Activated T-cell treated with anti-CD3 and anti-CD28 coated beads for 48 hours (primary cell): ENCODE results near the gene AOPEP.

ENCODE experiments used
- DNase-seq: peaks from one replicate; pipeline ENCODE4 v3.0.0-alpha.2; 2020; ENCODE audit warnings: low read depth

AOPEP gene

GRCh38 chr9:95037789-95038521, 311.5 kb downstream of the AOPEP start:
- DNase-seq: no peak

- DNase-seq: no peak
Observed at GRCh38 chr9:95038666-95039065, 312.2 kb downstream of the AOPEP start.

DNA sequence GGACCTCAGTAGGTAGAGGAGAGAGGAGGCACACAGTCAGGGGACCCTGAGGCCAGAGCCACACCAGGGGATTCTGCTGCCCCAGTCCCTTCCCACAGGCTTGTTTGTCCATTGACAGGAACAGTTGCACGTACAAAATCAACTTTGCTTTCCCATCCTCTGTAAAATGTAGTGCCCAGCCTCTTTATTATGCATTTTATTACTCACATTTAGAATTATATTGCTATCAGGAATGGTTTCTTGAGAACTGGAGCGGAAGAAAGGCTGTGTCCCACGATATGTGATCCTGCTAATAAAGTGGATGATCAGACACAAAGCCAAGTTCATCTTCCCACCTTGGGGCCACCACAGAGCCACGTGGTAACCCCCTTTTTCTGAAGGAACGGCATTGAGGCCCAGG, 313.6 kb downstream of the AOPEP start:
- DNase-seq: no peak

DNA sequence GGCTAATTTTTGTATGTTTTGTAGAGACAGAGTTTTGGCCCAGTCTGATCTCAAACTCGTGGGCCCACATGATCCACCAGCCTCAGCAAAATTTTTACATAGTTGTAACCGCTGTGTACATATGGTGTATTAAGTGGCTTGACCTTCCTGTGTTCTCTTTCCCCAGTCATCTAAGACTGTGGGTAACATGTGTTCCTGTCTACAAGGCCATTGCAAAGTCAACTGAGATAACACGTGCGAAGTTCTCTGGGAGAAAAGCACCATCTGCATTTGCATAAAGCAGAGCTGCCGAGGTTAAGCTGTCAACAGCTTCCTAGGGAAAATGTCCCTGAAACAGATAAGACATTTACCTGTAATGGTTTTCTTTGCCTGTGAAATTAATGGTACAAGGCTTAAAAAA, 317.3 kb downstream of the AOPEP start:
- no peak for DNase-seq

DNA sequence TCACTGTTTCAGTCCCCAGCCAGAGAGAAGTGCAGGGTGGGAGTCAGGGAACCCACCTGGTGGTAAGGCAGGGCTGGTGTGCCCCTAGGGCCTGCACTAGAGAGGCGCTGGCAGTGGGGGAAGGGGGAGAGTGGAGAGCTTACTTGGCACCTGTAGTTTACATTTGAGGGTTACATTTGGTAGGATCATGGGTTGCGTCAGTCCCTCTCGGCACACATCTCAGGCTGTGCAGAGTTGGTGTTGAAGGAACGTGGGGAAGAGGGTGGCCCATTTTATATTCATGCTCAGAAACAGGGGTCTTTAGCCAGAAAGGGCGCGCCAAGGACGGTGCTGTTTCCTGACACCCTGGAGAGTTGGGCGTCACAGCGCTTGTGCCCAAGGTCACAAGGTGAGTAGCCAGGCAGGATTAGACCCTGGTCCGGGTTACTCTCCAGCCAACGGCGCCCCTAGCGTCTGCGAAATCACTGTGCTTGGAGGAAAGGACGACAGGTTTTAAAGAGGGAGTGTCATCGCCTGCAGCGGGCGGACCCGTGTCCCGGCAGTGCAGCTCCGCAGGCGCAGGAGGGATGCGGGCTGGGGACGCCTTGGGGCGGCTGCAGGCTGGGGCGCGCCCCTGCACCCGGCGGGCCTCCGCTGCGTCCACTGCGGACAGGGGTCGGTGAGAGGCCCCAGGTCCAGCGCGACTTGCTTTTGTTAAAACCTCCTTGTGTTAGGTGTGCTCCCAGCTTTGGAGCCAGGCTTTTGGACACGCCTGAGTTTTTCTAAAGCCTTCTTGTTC, 318.4 kb downstream of the AOPEP start:
- DNase-seq: no peak

- DNase-seq: no peak
Observed at GRCh38 chr9:95045751-95046150, 319.3 kb downstream of the AOPEP start.

- DNase-seq: no peak
Observed at GRCh38 chr9:95047452-95048224, 321.1 kb downstream of the AOPEP start.

DNA sequence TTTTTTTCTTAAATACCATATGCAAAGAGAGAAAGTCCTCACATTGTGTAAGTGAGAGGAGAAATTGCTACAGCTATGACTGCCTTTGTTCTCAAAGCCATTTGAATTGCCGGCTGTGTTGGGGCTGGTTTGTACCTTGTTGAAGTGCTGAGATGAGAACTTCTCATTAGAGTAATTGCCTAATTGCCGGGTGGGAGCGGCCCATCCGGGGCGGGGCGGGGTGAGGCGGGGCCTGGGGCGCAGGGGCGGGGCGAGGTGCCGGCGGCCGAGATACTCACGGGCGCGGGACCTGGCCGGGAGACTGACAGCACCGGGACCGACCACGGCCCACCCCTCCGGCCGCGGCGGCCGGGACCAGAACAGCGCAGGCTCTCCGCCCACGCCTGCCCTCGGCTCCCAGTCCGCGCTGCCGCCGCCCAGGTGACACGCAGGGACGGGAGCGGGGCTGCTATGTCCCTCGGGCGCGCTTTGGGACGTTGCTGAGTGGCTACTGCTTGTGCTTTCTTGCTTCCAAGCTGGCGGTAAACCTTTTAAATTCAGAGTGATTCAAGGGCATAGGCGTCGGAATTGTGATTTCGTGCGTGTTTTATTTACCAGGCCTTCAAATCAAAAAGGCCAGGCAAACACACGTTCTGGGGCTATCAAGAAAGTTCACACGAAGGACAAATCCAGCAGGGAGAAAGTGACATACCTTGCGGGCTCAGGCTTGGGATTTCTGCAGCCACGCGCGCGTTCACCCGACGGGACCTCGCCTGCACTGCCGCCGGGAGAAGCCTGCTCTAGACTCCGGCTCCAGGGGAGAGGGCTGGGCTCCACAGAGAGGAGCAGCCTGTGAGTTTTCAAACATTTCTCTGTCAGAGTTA, 322.0 kb downstream of the AOPEP start:
- peak; percentile 45 for DNase-seq

GRCh38 chr9:95049761-95050160, 323.3 kb downstream of the AOPEP start:
- DNase-seq: no peak

- no peak for DNase-seq
Observed at GRCh38 chr9:95053611-95054570, 327.4 kb downstream of the AOPEP start.

GRCh38 chr9:95055334-95055850, 328.9 kb downstream of the AOPEP start:
- DNase-seq: no peak

GRCh38 chr9:95055851-95056551, 329.5 kb downstream of the AOPEP start:
- DNase-seq: no peak

DNA sequence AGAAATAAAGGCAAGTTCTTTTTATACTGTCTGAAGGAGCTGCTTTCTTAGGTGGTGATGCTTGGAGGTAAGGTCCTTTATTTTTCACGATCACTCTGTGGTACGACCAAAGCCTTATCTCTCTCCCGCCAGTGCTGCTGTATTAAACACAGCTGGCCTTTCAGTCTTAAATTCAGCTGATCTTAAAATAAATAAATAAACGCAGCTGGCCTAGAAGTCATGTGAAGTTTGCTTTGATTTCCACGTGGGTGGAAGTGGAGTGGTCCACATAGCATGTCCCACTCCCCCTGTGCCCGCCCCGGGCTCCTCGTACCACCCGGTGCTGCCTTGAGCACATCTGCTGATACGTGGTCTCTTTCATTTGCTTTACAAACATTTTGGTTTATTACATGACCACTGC, 330.6 kb downstream of the AOPEP start:
- DNase-seq: no peak

DNA sequence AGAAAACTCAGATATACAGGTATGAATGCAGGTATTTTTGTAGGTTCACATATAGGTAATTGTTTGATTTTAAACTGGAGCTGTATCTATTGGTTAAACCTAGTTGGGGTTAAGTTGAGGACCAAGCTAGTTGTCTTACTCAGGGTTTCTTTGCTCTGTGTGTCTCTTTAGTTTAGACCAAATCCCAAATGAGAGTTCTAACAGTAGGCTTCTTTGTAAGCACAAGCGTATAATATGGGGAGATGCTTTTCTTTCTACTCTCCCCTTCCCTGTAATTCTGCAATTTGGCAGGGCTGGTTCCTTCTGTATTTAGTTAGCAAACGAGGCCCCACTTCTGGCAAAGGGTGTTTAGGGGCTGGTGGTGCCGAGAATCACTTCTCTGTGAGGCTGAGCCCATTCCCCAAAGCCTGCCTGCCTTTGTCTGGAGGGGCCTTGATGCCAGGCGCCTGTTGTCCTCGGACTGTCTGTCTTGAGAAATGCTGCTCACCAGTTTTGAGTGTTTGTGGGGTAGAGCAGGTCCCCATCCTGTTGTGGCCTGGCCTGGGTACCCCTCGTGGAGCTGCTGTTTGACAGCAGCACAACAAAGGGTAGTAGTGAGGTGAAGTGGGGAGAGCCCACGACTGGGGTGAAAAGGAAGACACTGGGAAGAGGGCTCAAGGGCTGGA, 331.8 kb downstream of the AOPEP start:
- DNase-seq: no peak

GRCh38 chr9:95058795-95059386, 332.4 kb downstream of the AOPEP start:
- DNase-seq: no peak

GRCh38 chr9:95060234-95060633, 333.7 kb downstream of the AOPEP start:
- DNase-seq: no peak

GRCh38 chr9:95060916-95061315, 334.4 kb downstream of the AOPEP start:
- no peak for DNase-seq

GRCh38 chr9:95061916-95062595, 335.6 kb downstream of the AOPEP start:
- DNase-seq: no peak
